ENCODE data around the gene METTL17.
A peak's percentile ranks its signal among the peaks of the same experiment; 100 is the strongest.

GRCh38 chr14:21014761-21015190, 25.0 kb downstream of the METTL17 start:
- no peak for TF ChIP-seq EZH2 (IDR thresholded peaks at IDR 0.05; ENCODE audit: borderline replicate concordance)
- TF ChIP-seq CTCF (IDR thresholded peaks at IDR 0.05; ENCODE audit: poor library complexity): peak; percentile 84

Data from hepatocyte (in vitro differentiated cells).